Measurements from ENCODE around the gene PAQR4. TPM values are rescaled to one million over a fixed set of nuclear protein-coding genes. Genes with fewer than 3 reads are reported as not detected.

The PAQR4 gene
- total and polyA plus RNA-seq, 2 of the 13 experiments (the other 11 are each of a cell fraction or from before 2014, with no cell fraction given), result 15.9 to 24.8 TPM

GRCh38 chr16:2952679-2953078 lies 16.5 kb upstream of the PAQR4 start (continued):
- TF ChIP-seq ZNF770 (CRISPR knock-in tag; IDR thresholded peaks at IDR 0.05) (no peak), ZNF670 (CRISPR knock-in tag; IDR thresholded peaks at IDR 0.05; ENCODE audit: borderline replicate concordance) (no peak), PHF20 (CRISPR knock-in tag; IDR thresholded peaks at IDR 0.05) (no peak)

- H3K4me3 ChIP-seq (replicated peaks in 1 of 3; ENCODE audit: insufficient read depth in 1 of 3, low read depth in 2 of 3, low read length in 3 of 3), result no peak overlapping the region
- ChIA-PET POLR2A (no interaction called here), CTCF (ENCODE audit: low intra/inter-chr PET ratio, low total read pairs) (no interaction called here)
- no peak for DNase-seq (ENCODE audit: low spot score)
- in situ Hi-C loops (cut with HindIII; ENCODE audit: extremely low pct_ligation_motif_present, low pct_unique_long_range_greater_than_20kb), result no loop called here
- H3K9ac ChIP-seq (ENCODE audit: insufficient read depth, low read depth, low read length), result no peak overlapping the region
- H3K79me2 ChIP-seq (ENCODE audit: insufficient read depth, low read length), result no peaks in the 10 kb centered on the region
- no peak overlapping the region for H3K4me2 ChIP-seq (ENCODE audit: low read depth, low read length)
- TF ChIP-seq SP4 (CRISPR knock-in tag; IDR thresholded peaks at IDR 0.05), result no peak
- no peak for TF ChIP-seq CBX5 (CRISPR knock-in tag; IDR thresholded peaks at IDR 0.05; ENCODE audit: borderline replicate concordance)
- TF ChIP-seq IRF1 (CRISPR knock-in tag; IDR thresholded peaks at IDR 0.05; ENCODE audit: low read depth), result no peak
- no peak for TF ChIP-seq ZNF34 (CRISPR knock-in tag; IDR thresholded peaks at IDR 0.05; ENCODE audit: borderline replicate concordance)
- no peak for TF ChIP-seq HOMEZ (CRISPR knock-in tag; IDR thresholded peaks at IDR 0.05; ENCODE audit: low read depth)
- no peak for TF ChIP-seq ZNF337 (CRISPR knock-in tag; IDR thresholded peaks at IDR 0.05; ENCODE audit: borderline replicate concordance, low read depth)
- TF ChIP-seq ZBTB44 (CRISPR knock-in tag; IDR thresholded peaks at IDR 0.05), result no peak
- TF ChIP-seq CENPBD1 (CRISPR knock-in tag; IDR thresholded peaks at IDR 0.05; ENCODE audit: borderline replicate concordance, low read depth), result no peak
- TF ChIP-seq GABPB1 (CRISPR knock-in tag; IDR thresholded peaks at IDR 0.05), result no peak
- peaks cover 8% of the 10 kb centered on the region for H3K4me1 ChIP-seq (ENCODE audit: insufficient read depth, low read length)
- H3K9me3 ChIP-seq (ENCODE audit: low read length), result no peaks in the 10 kb centered on the region
- H3K27me3 ChIP-seq (ENCODE audit: control insufficient read depth in 1 of 2, insufficient read depth in 2 of 2, low read length in 2 of 2), result peaks cover 6 to 38% of the 10 kb centered on the region in 2 experiments
- intact Hi-C loops (cut with micrococcal nuclease; ENCODE audit: unreplicated experiment), result no loop called here
- no peaks in the 10 kb centered on the region for H4K20me1 ChIP-seq (ENCODE audit: insufficient read depth, low read length)
- no peak for ATAC-seq
- FAIRE-seq, result no peak
- no peak overlapping the region for H2AFZ ChIP-seq (ENCODE audit: low read length)
- no peaks in the 10 kb centered on the region for H3K36me3 ChIP-seq (replicated peaks in 1 of 2; ENCODE audit: control insufficient read depth in 1 of 2, insufficient read depth in 2 of 2, low read length in 2 of 2)
- no peak overlapping the region for H3K27ac ChIP-seq (ENCODE audit: extremely low read length, insufficient read depth, low read length)
- no TSS peak for BruUV-seq (replicated peaks)
- 18% methylated on average over 10 of the region's 31 CpGs for WGBS (ENCODE audit: low lambda C conversion rate)
Measured at GRCh38 chr16:2953706-2954627, 15.2 kb upstream of the PAQR4 start.
